SK-N-SH treated with all-trans-retinoic acid at 6 μM for 48 hours (cell line): ENCODE data around the gene AUTS2.

ENCODE experiments used
- ZFP3 ChIP-seq: fragments of 250-450 bp; sonication (Bioruptor Pico); IDR thresholded peaks from 2 replicates; pipeline ENCODE4 v1.5.0; 2020; ENCODE audit warnings: mild to moderate bottlenecking, moderate library complexity
- ZFP30 ChIP-seq: fragments of 450-650 bp; formaldehyde crosslinking; IDR thresholded peaks from 2 replicates; pipeline ENCODE4 v1.5.0; 2022; ENCODE audit warnings: mild to moderate bottlenecking, moderate library complexity
- TF ChIP-seq, protein P1 (sequence below): fragments of 250-450 bp; sonication (Bioruptor Pico); IDR thresholded peaks from 2 replicates; pipeline ENCODE4 v1.5.1; 2020; ENCODE audit warnings: low read depth, mild to moderate bottlenecking, moderate library complexity

DNA sequence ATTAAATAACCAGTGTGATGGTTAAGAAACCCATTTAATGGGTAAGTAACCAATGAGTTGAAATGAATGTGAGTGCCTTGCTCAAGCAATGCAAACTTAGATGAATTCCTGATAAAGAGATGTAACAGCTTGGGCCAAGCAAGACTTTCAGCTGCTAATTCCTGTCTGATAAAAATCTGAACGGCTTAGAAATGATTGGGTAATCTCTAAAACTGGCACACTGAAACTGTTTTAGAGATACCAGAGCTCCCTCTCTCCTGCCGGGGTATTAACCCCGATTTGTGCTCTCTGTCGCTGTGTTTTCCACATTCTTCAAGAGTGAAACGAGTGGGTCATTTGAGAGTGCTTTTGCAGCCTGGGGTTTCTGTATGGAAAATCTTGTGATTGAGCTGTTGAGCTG, 998.8 kb downstream of the AUTS2 start:
- TF ChIP-seq ZFP3 = no peak
- TF ChIP-seq, protein P1, sequence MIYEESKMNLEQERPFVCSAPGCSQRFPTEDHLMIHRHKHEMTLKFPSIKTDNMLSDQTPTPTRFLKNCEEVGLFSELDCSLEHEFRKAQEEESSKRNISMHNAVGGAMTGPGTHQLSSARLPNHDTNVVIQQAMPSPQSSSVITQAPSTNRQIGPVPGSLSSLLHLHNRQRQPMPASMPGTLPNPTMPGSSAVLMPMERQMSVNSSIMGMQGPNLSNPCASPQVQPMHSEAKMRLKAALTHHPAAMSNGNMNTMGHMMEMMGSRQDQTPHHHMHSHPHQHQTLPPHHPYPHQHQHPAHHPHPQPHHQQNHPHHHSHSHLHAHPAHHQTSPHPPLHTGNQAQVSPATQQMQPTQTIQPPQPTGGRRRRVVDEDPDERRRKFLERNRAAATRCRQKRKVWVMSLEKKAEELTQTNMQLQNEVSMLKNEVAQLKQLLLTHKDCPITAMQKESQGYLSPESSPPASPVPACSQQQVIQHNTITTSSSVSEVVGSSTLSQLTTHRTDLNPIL (CRISPR knock-in tag) = no peak
- no peak for TF ChIP-seq ZFP30 (CRISPR knock-in tag)
